SIG-M5 (cell line): ENCODE data around the gene TRAIP.
A peak's percentile ranks its signal among the peaks of the same experiment; 100 is the strongest.
"Not testable (repeated sequence)": the region's sequence is repeated elsewhere in the genome, so short reads cannot be mapped to it uniquely, and the experiment has no call there.

Experiments used
- DNase-seq: peaks from one replicate; lab custom pipeline; 2025; lab: John Stamatoyannopoulos, UW

The TRAIP gene

GRCh38 chr3:49823131-49823530 is 33.2 kb downstream of the TRAIP start:
- not testable (repeated sequence) for DNase-seq

- no peak for DNase-seq
Measured at GRCh38 chr3:49813497-49814174, 42.7 kb downstream of the TRAIP start, which contains the start of gene UBA7. UBA7 (minus strand) TSS chr3:49813953; CDS start chr3:49813787, 166 bp downstream.

GRCh38 chr3:49812916-49813496 is 43.4 kb downstream of the TRAIP start:
- DNase-seq = no peak

DNA sequence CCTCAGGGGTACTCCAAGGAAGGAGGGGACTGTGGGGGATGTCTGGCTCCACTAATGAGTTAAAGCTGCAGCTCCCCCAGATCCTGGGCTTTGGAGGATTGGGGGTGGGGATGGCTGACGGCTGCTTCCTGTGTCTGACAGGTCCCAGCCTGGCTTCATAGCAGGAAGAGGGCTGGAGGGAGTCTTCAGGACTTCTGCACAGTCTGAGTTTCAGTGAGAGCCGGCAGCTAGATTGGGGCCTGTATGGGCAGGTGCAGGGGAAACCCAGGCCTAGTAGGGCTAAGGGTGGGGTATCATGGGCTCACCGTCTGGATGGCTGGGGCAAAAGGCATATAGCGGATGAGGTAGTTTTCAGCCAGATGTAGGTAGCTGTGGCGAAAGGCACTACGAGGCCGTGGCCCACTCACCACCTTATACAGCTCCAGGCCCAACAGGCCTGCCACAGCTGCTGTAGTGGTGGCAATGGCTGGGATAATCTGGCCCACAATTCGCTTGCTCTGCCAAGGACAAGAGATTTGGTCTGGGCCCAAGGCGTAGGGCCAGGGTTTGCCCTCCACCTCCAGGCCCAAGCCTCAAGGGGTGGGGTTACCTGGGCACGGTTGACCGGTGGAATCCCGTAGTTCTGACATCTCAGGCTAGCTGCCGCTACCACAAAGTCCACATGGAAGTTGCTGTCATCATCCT is 48.8 kb downstream of the TRAIP start:
- DNase-seq = no peak

GRCh38 chr3:49806850-49807249 is 49.5 kb downstream of the TRAIP start:
- no peak for DNase-seq

- no peak for DNase-seq
Measured at GRCh38 chr3:49805897-49806701, 50.3 kb downstream of the TRAIP start.

DNA sequence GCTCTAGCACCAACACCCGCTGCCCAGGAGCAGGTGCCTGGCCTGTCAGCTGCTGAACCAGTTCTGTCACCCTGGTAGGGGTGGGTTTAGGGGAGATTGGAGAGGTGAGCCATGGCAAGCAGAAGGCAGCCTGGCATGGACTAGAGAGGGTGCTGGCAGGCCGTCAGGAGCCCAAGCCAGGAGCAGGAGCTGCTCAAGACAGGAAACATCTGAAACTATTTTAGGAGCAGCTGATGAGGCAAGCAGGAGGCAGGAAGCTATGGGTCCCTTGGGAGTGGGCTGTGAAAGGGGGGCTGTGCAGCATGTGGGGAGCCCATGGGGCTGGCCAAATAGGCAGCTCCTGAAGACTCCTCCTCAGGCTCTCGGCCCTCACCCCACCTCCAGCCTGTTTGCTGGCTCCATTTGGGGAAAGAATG is 51.0 kb downstream of the TRAIP start:
- DNase-seq = peak; percentile 40

- no peak for DNase-seq
Measured at GRCh38 chr3:49804141-49805041, 52.0 kb downstream of the TRAIP start.

- no peak for DNase-seq
Measured at GRCh38 chr3:49803465-49804140, 52.8 kb downstream of the TRAIP start.

DNA sequence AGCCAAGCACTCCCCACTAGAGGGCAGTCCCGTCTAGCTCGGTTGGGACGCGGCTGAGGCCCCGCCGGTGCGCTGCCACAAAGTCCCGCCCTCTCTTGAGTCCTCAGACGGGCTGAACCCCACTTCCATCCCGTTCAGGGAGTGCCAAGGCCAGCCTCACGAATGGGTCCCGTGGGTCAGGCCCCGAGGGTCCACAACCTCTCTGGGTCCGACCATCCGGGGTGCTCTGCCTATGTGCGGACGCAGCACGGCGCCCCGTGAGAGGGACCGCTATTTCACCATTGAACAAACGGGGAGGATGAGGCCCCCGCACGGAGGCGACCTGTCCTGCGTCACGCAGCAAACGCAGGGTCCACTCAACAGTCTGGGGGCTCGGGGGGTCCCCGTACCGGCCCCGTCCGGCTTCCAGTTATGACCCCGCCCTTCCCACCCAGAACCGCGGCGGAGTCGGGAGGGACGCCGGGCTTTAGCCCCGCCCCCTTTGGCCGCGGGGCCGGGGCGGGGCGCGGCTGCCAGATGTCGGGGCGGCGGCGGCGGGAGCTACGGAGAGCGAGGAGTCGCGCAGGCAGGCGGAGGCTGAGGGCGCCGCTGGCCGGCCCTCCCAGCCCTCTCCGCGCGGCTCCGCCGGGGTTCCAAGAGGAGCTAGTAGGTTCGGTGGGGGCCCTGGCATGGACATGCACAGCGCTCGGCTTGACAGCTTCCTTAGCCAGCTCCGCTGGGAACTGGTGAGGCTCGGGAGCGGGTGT is 53.5 kb downstream of the TRAIP start, which contains the start of gene INKA1:
TSS of gene INKA1 (plus strand) at position 543 of the 746 bp plus-strand sequence. CDS start at position 675, 132 bp downstream.
- DNase-seq = no peak

DNA sequence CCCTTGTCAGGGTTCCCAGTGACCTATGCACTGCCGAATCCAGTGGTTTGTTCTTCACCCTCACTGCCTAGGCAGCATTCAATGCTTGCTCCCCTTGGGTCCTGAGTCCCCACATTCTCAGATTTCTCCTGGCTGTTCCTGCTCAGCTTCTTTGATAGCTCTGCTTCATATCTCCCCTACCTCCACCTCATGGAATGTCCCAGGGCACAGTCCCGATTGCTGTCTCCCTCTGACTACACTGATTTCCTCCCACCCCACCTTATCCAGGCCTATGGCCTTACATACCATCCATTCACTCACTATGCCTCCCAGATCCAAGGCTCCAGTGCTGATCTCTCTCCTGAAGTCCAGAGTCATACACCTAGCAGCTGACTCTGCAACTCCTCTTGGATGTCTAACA is 55.2 kb downstream of the TRAIP start:
- no peak for DNase-seq

DNA sequence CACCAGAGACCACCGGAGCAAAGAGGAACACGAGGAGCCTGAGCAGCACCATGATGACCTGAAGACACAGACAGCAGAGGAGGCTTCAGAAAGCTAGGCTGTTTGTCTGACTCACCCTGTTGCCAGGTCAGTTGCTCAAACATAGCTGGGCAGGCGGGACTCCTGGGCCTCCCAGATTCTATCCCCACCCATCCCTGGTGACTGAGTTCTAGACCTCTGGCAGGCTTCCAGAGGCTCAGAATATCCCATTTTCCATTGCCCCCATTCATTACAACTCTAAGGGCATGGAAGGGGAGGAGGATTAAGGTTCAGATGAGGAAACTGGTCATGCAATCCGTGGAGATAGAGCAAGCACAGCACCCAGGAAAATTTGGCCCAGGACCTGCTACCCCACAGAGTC is 56.6 kb downstream of the TRAIP start, which contains the start of gene CDHR4:
TSS of gene CDHR4 (minus strand) at position 113 of the 400 bp plus-strand sequence. CDS start at position 52, 61 bp downstream.
- DNase-seq = no peak

DNA sequence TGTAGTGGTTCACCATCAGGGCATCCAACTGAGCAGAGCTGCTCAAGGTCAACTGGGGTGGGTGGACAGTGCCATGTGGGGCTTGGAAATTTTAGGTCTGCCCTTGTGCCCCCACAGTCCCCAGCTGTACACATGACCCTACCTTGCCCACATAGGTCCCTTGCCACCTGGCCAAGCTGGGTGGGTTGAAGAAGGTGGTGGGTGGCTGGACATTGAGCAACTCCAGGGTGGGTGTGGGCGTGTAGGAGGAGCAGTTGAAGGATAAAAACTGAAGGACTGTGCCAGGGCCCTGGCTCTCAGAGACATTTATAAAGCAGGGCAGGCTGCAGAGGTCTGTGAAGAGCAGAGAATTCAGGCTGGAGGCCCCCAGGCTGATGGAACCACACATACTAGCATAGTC is 57.3 kb downstream of the TRAIP start:
- DNase-seq = no peak

GRCh38 chr3:49794926-49795905 is 61.1 kb downstream of the TRAIP start:
- no peak for DNase-seq

DNA sequence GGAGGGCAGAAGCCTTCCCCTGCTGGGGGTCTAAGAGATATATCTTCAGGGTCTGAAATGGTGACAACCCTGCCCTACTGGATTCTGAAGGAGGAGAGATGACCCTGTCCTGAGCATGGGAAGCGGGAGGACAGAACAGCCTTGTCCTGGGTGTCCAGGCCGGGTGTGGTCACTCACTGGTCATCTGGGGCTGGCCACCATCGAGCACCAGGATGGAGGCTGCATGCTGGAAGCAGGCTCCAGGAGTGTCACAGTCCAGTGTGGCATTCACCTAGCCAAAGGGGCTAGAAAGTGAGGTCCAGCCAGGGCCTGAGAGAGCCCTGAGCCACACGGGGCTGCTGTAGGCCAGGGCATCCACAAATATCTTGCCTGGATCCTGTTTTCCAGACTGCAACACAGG is 61.9 kb downstream of the TRAIP start:
- no peak for DNase-seq

DNA sequence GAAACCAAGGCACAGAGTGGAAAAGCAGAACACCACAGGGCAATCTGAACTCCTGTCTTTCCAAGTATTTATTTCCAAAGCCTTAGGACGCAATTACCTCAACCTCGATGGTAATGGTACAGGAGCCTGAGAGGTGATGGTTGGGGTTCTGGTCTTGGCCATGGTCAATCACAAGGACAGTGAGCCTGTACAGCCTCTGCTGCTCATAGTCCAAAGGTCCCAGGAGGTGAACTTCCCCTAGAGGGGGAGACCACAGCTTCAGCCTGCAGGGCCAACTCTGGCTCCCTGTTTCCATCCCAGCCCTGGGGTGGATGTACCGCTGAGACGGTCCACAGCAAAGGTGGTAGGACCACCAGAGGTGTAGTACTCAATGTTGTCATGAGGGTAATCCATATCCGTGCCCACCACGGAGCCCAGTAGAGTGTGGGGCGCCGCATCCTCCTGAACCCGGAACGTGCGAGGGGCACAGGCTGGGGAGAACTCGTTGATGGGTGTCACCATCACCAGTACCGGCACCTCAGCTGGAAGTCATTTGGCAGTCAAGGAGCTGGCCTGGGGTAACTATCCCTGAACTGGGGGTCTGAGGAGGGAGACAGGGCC is 62.8 kb downstream of the TRAIP start:
- no peak for DNase-seq

DNA sequence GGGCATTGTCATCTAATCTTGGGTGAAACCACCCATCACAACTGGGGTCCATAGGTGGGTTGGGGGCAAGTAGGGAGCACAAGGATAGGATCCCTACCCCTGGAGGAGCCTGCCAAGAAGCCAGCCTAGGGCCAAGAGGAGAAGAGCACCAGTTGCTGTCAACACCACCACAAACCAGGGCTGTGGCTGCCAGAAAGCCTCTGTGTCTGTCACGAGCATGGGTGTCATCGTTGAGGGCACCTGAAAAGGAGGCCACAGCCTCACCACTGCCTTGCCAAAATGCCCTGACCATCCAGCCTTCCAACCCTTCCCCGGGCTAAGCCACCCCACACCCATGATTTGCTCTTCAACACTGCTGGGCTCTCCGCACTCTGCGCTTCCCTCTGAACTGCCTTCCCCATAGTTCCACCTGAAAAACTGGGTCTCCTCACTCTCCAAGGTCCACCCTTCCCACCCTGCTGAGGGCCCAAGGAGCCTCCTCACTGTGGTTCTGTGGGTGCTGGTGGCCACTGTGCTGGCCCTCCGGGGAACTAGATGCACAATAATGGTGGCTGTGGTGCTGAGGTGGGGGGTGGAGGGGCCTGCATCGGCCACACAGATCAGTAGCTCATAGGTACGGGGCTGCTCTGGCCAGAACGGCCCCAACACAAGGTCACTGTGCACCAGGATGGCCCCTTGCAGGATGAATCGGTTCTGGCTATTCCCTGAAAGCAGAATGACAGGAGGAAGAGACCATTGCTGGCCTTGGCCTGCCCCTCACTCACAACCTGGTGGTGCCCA is 63.8 kb downstream of the TRAIP start:
- DNase-seq = no peak
